ENCODE measurements around the gene ZAP70.
"Not testable (repeated sequence)": the region's sequence is repeated elsewhere in the genome, so short reads cannot be mapped to it uniquely, and the experiment has no call there.

The ZAP70 gene

DNA sequence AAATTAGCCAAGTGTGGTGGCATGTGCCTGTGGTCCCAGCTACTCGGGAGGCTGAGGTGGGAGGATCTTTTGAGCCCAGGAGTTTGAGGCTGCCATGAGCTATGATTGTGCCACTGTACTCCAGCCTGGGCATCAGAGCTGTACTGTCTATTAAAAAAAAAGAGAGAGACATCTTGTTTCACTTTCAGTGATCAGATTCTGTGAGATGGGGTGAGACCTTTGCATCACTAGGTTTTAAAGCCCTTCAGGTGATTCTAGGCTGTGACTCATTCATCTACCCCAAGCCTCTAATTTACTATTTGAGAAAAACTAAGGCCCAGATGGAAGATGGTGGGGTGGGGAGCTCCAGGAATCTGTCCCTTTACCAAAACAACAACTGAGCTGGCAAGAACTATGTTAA lies 36.8 kb upstream of the ZAP70 start:
- no peaks in the 10 kb centered on the region for H3K9me3 ChIP-seq (ENCODE audit: control insufficient read depth, low read length)
- H3K4me1 ChIP-seq (ENCODE audit: control insufficient read depth, insufficient read depth, low read length): no peaks in the 10 kb centered on the region
- H3K27me3 ChIP-seq (ENCODE audit: control insufficient read depth, insufficient read depth, low read length): no peaks in the 10 kb centered on the region
- no peak overlapping the region for H3K9ac ChIP-seq (ENCODE audit: low read length)
- H3K4me3 ChIP-seq (ENCODE audit: low read length): no peak overlapping the region
- H3K36me3 ChIP-seq (ENCODE audit: control insufficient read depth, insufficient read depth, low read length): no peaks in the 10 kb centered on the region

DNA sequence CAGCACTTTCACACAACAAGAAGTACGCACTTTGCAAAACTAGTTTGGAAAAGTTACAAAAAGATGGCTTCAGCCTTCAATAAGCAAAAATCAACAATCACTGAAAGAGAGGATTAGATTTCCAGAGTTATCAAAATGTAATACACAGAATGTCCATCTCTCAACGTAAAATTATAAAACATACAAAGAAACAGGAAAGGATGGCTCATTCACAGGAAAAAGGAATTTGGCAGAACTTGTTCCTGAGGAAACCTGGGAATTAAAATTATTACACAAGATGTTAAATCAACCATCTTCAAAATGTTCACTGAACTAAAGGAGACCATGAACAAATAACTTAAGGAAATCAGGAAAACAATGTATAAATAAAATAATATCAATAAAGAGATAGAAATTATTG lies 35.9 kb upstream of the ZAP70 start:
- H3K27me3 ChIP-seq (ENCODE audit: control insufficient read depth, insufficient read depth, low read length): no peaks in the 10 kb centered on the region
- no peak overlapping the region for H3K4me3 ChIP-seq (ENCODE audit: low read length)
- no peaks in the 10 kb centered on the region for H3K36me3 ChIP-seq (ENCODE audit: control insufficient read depth, insufficient read depth, low read length)
- no peaks in the 10 kb centered on the region for H3K4me1 ChIP-seq (ENCODE audit: control insufficient read depth, insufficient read depth, low read length)
- H3K9ac ChIP-seq (ENCODE audit: low read length): no peak overlapping the region
- H3K9me3 ChIP-seq (ENCODE audit: control insufficient read depth, low read length): no peaks in the 10 kb centered on the region

DNA sequence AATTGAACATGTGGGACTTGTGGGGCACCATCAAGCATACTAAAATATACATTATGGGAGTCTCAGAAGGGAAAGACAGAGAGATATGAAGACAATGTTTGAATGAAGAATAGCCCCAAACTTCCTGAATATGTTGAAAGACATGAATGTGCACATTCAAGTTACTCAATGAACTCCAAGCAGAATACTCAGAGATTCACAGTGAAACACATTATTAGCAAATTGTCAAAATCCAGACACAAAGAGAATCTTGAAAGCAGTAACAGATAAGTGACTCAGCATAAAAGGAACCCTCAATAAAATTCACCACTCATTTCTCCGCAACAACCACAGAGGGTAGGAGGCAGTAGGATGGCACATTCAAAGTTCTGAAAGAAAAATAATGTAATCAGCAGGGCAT lies 35.1 kb upstream of the ZAP70 start:
- H3K4me1 ChIP-seq (ENCODE audit: control insufficient read depth, insufficient read depth, low read length): no peaks in the 10 kb centered on the region
- no peaks in the 10 kb centered on the region for H3K27me3 ChIP-seq (ENCODE audit: control insufficient read depth, insufficient read depth, low read length)
- no peak overlapping the region for H3K9ac ChIP-seq (ENCODE audit: low read length)
- H3K36me3 ChIP-seq (ENCODE audit: control insufficient read depth, insufficient read depth, low read length): no peaks in the 10 kb centered on the region
- no peak overlapping the region for H3K4me3 ChIP-seq (ENCODE audit: low read length)
- no peaks in the 10 kb centered on the region for H3K9me3 ChIP-seq (ENCODE audit: control insufficient read depth, low read length)

DNA sequence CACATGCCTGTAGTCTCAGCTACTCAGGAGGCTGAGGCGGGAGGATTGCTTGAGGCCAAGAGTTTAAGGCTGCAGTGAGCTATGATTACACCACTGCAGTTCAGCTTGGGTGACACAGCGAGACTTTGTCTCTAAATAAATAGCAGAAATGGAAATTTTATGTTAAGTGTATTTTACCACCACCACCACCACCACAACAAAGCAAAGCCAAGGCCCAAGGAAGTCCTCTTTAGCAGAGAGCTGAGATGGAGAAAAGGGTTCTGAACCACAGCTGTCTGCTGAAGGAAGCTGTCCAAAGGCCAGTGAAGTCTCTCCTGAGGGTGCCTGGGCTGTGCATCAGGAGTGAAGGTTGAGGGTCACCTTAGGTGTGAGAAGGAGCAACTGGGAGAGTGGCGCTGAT lies 26.1 kb upstream of the ZAP70 start:
- not testable (repeated sequence) for H3K27me3 ChIP-seq (ENCODE audit: control insufficient read depth, insufficient read depth, low read length); H3K9me3 ChIP-seq (ENCODE audit: control insufficient read depth, low read length); H3K9ac ChIP-seq (ENCODE audit: low read length); H3K36me3 ChIP-seq (ENCODE audit: control insufficient read depth, insufficient read depth, low read length); H3K4me3 ChIP-seq (ENCODE audit: low read length); H3K4me1 ChIP-seq (ENCODE audit: control insufficient read depth, insufficient read depth, low read length)

DNA sequence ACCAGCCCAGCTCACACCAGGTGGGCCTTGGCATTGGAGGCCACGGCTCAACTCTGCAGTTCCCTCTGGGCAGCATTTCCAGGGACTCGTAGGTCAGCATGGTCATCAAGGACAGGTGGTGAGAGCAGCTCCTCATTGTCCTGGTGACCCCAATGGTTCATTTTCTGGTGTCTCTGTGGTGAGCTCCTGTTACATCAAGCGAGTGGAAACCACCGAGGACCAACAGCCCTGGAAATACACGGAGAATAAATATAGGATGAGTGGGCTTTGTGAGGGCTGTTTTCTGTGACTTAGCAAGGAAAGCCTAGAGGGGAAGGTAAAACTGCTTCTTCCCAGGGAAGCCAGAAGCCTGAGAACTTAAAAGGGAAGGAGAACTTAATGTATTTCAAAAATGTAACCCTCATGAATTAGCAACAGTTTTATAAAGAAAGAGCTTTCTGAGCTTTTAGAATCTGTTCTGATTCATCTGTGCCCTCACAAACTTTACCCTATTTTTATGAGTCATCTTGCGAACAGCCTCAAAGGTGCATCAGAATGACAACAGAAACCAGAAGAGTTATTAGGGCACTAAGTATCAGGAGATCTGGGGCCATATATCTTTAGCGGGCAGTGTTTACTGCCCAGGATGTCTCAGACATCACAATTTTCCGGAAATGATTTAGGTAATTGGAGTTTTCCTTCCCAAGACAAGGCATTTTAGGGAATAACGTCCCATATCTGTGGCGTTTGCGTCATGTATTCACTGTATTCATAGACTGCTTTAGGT lies 25.1 kb upstream of the ZAP70 start:
- H3K27me3 ChIP-seq (ENCODE audit: control insufficient read depth, insufficient read depth, low read length): no peaks in the 10 kb centered on the region
- H3K4me1 ChIP-seq (ENCODE audit: control insufficient read depth, insufficient read depth, low read length): no peaks in the 10 kb centered on the region
- no peak overlapping the region for H3K4me3 ChIP-seq (ENCODE audit: low read length)
- H3K9me3 ChIP-seq (ENCODE audit: control insufficient read depth, low read length): no peaks in the 10 kb centered on the region
- H3K36me3 ChIP-seq (ENCODE audit: control insufficient read depth, insufficient read depth, low read length): no peaks in the 10 kb centered on the region
- H3K9ac ChIP-seq (ENCODE audit: low read length): no peak overlapping the region

DNA sequence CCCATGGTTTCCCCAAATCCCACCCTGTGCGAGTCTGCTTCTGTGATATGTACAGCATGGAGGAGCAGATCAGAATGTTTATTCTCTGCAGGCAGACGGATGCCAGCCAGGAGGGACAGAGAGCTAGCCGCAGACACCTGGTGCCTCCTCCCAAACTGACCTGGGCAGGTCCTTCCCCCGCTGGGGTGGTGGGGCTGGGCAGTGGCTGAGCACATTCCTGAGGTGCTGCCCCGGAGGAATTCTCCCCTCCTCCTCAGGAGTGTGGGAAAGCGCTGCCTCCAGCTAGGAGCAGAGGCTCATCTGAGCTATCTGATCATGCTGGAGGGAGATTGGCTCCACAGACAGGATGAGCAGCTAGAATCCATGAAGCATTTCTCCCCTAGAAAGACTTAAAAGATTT lies 22.2 kb upstream of the ZAP70 start:
- H3K9ac ChIP-seq (ENCODE audit: low read length): no peak overlapping the region
- no peak overlapping the region for H3K4me3 ChIP-seq (ENCODE audit: low read length)
- H3K27me3 ChIP-seq (ENCODE audit: control insufficient read depth, insufficient read depth, low read length): no peaks in the 10 kb centered on the region
- no peaks in the 10 kb centered on the region for H3K4me1 ChIP-seq (ENCODE audit: control insufficient read depth, insufficient read depth, low read length)
- no peaks in the 10 kb centered on the region for H3K9me3 ChIP-seq (ENCODE audit: control insufficient read depth, low read length)
- H3K36me3 ChIP-seq (ENCODE audit: control insufficient read depth, insufficient read depth, low read length): no peaks in the 10 kb centered on the region

DNA sequence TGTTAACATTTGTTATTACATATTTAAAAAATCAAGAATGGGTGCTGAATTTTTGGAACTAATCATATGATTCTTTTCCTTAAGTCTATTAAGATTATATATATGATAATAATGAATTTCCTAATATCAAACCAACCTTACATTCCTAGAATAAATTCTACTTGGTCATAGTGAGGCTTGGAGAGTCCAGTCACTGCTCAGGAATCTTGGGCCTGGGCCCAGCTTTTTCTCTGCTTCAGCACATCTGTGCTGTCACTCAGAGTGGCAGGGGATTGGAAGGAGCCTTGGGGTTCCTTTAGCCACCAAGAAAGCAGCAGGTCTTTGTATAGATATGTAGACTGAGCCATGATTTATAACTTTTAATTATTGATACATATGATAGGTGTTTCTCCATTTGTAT lies 19.9 kb upstream of the ZAP70 start:
- H3K27me3 ChIP-seq (ENCODE audit: control insufficient read depth, insufficient read depth, low read length): no peaks in the 10 kb centered on the region
- H3K9ac ChIP-seq (ENCODE audit: low read length): no peak overlapping the region
- H3K9me3 ChIP-seq (ENCODE audit: control insufficient read depth, low read length): no peaks in the 10 kb centered on the region
- H3K4me3 ChIP-seq (ENCODE audit: low read length): no peak overlapping the region
- no peaks in the 10 kb centered on the region for H3K36me3 ChIP-seq (ENCODE audit: control insufficient read depth, insufficient read depth, low read length)
- H3K4me1 ChIP-seq (ENCODE audit: control insufficient read depth, insufficient read depth, low read length): no peaks in the 10 kb centered on the region

DNA sequence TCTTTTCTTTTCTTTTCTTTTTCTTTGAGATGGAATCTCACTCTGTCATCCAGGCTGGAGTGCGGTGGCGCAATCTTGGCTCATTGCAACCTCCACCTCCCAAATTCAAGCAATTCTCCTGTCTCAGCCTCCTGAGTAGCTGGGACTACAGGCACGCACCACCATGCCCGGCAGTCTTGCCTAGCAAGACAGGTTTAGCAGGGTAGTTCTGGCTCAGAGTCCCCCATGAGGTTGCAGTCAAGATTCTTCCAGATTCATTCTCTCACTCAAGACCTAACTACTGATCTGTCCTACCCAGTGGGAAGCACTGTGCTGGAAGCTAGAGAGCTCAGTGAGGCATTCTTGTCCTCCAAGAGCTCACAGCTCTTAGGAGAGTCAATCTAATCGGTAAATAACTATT lies 17.6 kb upstream of the ZAP70 start:
- H3K36me3 ChIP-seq (ENCODE audit: control insufficient read depth, insufficient read depth, low read length): no peaks in the 10 kb centered on the region
- H3K9me3 ChIP-seq (ENCODE audit: control insufficient read depth, low read length): no peaks in the 10 kb centered on the region
- no peaks in the 10 kb centered on the region for H3K27me3 ChIP-seq (ENCODE audit: control insufficient read depth, insufficient read depth, low read length)
- H3K4me1 ChIP-seq (ENCODE audit: control insufficient read depth, insufficient read depth, low read length): no peaks in the 10 kb centered on the region
- H3K4me3 ChIP-seq (ENCODE audit: low read length): no peak overlapping the region
- no peak overlapping the region for H3K9ac ChIP-seq (ENCODE audit: low read length)

DNA sequence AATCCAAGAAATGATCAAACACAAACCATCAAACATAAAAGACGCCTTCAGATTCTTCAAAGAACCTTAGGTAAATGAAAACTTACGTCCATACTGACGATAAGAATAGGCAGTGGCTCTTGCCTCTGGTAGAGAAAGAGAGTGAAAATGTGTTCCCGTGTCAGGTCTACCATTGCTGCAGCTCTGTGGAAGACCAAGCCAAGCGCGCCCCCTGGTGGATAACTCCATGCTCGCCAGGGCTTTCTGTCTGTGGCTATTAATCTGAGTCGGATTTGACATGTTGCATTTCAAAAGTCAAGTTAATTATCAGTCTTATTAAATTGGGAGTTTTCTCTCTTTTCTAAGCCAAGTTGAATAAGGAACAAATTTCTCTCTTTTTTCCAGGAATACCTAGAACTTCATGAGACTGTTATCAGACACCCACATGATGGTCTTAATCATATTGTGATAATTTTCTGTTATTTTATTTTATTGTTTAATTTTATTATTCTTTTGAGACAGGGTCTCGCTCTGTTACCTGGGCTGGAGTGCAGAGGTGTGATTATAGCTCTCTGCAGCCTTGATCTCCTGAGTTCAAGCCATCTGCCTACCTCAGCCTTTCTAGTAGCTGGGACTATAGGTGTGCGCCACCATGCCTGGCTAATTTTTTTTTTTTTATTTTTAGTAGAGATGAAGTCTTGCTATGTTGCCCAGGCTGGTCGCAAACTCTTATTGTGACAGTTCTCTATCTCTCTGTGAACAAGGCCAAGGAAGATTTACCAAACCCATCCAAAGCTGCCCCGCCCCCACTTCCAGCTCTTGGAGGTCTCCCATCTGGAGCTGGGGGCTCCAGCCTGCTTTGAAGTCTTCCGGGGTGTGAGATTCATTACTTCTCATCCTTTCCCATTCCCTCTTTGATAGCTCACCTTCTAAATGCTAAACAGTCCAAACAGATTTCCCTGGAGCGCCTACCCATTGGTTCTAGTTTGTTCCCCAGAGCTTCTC lies 15.8 kb upstream of the ZAP70 start:
- no peaks in the 10 kb centered on the region for H3K4me1 ChIP-seq (ENCODE audit: control insufficient read depth, insufficient read depth, low read length)
- H3K36me3 ChIP-seq (ENCODE audit: control insufficient read depth, insufficient read depth, low read length): no peaks in the 10 kb centered on the region
- H3K9ac ChIP-seq (ENCODE audit: low read length): no peak overlapping the region
- no peak overlapping the region for H3K4me3 ChIP-seq (ENCODE audit: low read length)
- no peaks in the 10 kb centered on the region for H3K9me3 ChIP-seq (ENCODE audit: control insufficient read depth, low read length)
- no peaks in the 10 kb centered on the region for H3K27me3 ChIP-seq (ENCODE audit: control insufficient read depth, insufficient read depth, low read length)

DNA sequence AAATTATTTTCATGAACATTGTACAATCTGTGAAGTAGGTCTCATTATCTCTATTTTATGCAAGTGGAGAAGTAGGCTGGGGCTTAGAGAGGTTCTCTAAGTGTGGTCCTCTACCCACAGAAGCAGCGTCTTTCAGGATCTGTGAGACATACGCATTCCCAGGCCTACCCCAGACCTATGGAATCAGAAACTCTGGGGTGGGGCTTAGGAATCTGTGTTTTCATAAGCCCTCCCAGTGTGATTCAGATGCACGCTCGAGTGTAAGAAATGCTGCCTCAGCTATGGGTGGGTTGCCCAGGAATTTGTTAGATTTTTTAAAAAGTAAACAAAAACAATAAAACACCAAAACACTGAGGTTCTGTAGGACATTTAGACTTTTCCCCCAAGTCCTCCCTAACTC lies 14.8 kb upstream of the ZAP70 start:
- no peaks in the 10 kb centered on the region for H3K27me3 ChIP-seq (ENCODE audit: control insufficient read depth, insufficient read depth, low read length)
- no peaks in the 10 kb centered on the region for H3K4me1 ChIP-seq (ENCODE audit: control insufficient read depth, insufficient read depth, low read length)
- H3K9ac ChIP-seq (ENCODE audit: low read length): no peak overlapping the region
- no peaks in the 10 kb centered on the region for H3K36me3 ChIP-seq (ENCODE audit: control insufficient read depth, insufficient read depth, low read length)
- H3K4me3 ChIP-seq (ENCODE audit: low read length): no peak overlapping the region
- no peaks in the 10 kb centered on the region for H3K9me3 ChIP-seq (ENCODE audit: control insufficient read depth, low read length)

DNA sequence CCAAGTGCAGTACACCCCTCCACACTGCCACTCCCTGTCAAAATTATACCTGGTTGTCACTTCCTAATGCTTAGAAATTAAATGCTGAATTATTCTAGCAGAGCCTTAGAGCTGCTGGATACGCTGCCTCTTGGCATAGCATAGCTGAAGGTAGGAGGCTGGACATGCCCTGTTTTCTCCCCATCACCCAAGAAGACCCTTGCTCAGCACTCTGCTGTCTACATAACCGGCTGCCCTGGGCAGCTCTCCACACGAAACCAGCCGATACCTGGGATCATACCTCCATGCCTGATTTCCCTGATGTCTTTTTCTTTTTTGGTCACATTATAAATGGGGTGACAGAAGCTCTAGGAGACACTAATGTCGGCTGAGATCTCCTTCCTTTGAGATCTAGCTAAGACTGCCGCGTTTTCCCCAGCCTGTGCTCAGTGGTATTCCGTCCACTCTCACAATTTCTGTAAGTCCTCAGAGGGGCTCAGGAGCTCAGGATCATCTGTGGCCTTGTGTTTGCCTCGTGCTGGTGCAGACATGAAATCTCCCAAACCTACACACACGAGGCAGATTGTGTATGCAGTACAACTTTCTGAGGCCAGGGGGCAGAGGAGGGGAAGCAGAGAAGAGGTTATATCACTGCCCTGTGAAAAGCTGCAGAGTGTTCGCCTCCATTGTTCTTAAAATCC lies 13.5 kb upstream of the ZAP70 start:
- Histone ChIP-seq H3K36me3 (ENCODE audit: control insufficient read depth, insufficient read depth, low read length) (no peaks in the 10 kb centered on the region), H3K4me1 (ENCODE audit: control insufficient read depth, insufficient read depth, low read length) (no peaks in the 10 kb centered on the region), H3K4me3 (ENCODE audit: low read length) (no peak overlapping the region), H3K9ac (ENCODE audit: low read length) (no peak overlapping the region), H3K9me3 (ENCODE audit: control insufficient read depth, low read length) (no peaks in the 10 kb centered on the region), H3K27me3 (ENCODE audit: control insufficient read depth, insufficient read depth, low read length) (no peaks in the 10 kb centered on the region)

DNA sequence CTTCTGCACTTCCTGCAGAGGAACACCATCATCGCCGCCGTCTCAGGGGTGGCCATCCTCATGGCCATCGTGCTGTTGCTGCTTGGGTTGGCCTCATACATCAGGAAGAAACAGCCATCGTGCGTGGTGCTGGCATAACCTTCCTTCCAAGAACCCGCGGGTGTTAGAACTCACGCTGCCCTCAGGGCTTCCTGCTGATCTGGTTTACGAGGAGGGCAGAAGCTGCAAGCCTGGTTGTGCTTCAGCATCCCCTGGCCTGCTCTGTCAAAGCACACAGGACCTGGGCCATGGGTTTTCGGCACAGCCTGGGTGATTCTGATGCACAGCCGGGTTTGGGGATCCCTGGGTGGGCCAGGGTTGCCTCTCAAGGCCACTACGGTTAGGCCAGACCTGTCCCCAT lies 12.2 kb upstream of the ZAP70 start:
- Histone ChIP-seq H3K4me3 (ENCODE audit: low read length) (no peak overlapping the region), H3K27me3 (ENCODE audit: control insufficient read depth, insufficient read depth, low read length) (no peaks in the 10 kb centered on the region), H3K9me3 (ENCODE audit: control insufficient read depth, low read length) (no peaks in the 10 kb centered on the region), H3K9ac (ENCODE audit: low read length) (no peak overlapping the region), H3K4me1 (ENCODE audit: control insufficient read depth, insufficient read depth, low read length) (no peaks in the 10 kb centered on the region), H3K36me3 (ENCODE audit: control insufficient read depth, insufficient read depth, low read length) (no peaks in the 10 kb centered on the region)

Measured in mucosa of stomach (tissue), 1 donor.